IPS DF 4.7 (cell line): ENCODE data around the gene GATB.

ENCODE experiments used
- DNase-seq: peaks from one replicate; pipeline ENCODE4 v3.0.0-alpha.2; 2013; ENCODE audit warnings: low spot score; ENCODE audit errors: extremely low read depth

The GATB gene

GRCh38 chr4:151760712-151761661, at the start of gene GATB:
Gene GATB, minus strand, starts transcription at chr4:151761007. Its CDS starts 25 bp downstream, at chr4:151760982.
- DNase-seq: peak; percentile 97

- DNase-seq: no peak
These were observed 49.7 kb upstream of the GATB start for GRCh38 chr4:151810476-151810875.

GRCh38 chr4:151809716-151810115, 48.9 kb upstream of the GATB start:
- DNase-seq: no peak

- no peak for DNase-seq
These were observed 47.7 kb upstream of the GATB start for GRCh38 chr4:151808542-151808941.

DNA sequence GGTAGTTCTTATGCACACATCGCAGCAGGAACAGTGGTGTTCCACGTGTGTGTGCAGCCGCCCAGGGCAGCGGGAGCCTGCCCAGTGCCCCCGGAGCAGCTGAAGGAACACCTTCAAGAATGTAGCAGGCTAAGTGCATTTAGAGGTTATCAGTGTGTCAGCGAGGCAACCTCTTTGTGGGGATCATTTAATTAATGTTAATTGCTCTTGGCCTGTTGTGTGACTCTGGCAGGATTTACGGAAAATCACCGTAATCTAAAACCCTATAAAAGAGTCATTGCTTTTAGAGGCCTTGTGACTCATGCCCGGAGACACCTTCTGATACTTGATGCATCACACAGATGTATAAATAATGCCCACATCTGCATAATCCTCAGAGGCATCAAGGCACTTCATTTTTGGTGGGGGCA, 47.3 kb upstream of the GATB start:
- no peak for DNase-seq

- DNase-seq: no peak
These were observed 46.4 kb upstream of the GATB start for GRCh38 chr4:151807220-151807619.

- no peak for DNase-seq
These were observed 45.7 kb upstream of the GATB start for GRCh38 chr4:151806511-151806927.

DNA sequence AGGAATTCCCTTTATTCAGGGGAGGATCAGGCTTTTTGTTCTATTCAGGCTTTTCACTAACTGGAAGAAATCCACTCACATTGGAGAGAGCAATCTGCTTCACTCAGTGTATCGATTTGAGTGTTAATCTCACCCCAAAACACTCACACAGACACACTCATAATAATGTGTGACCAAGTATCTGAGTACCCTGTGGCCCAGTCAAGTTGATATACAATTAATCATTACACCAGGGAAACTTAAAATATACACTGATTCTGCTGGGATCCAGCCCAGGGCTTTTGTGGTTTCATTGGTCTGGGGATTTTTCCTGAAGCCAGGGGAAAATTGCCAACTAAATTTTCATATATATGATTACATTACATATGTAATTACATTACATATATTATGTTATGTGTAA, 44.0 kb upstream of the GATB start:
- DNase-seq: no peak

GRCh38 chr4:151804086-151804630, 43.4 kb upstream of the GATB start:
- no peak for DNase-seq

GRCh38 chr4:151803246-151803645, 42.4 kb upstream of the GATB start:
- no peak for DNase-seq

DNA sequence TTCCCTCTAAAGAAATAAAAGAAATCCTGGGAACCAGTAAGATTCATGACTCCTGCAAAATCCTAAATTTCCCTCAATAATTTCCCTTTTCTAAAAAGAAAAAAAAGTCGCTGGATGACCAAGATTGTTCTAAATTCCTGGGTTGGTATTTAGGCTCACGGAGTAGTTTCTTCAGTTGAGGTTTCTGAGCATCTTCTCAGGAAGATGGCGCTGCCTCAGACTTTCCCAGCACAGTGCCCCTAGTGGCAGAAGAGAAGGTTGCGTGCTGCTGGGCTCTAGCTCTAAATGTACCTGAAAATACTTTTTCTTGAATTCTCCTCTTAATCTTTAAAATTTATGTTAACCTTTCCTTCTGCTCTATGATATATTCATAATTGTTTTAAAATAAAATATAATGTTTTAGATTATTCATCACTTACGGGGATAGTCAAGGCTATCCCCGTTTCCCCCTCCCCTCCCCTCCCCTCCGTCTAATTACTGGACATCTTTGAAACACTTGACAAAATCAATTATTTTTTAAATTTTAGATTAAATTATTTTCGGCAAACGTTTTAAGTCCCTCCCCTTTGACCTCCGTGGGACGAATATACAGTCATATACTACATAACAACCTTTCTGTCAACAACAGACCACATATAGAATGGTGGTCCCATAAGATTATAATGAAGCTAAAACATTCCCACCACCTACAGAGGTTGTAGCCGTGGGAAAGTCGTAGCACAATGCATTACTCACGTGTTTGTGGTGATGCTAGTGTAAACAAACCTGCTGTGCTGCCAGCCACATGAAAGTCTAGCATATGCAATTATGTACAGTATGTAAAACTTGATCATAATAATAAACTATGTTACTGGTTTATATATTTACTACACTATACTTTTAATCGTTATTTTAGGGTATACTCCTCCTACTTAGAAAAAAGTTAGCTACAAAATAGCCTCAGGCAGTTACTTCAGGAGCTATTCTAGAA, 41.0 kb upstream of the GATB start:
- DNase-seq: no peak

DNA sequence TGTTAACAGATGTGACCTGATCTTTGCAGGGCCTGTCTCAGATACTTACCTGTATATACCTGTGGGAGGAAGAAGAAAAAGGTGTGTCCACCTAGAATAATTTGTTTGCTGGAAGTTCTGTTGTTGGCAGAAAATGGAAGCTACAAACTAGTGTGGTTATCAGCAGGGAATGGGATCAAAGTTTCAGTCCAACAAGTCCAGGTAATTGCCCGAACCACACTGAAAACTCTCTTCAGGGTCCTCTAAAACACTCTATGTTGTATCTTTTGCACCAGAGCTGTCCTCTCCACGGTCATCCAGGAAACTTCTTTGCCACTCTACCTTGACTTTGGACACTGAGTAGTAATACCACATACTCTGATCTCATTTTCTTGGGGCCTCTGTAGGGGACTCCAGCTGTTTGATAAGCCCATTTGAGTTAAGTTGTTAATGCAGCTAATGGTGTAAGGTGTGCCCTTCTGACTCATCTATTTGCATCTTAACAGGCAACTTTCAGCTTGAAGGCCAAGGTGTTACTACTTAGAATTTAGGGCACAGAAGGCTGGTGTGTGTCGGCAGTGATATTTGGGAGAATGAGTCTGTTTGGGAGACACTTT, 38.7 kb upstream of the GATB start:
- DNase-seq: no peak

GRCh38 chr4:151798678-151799416, 38.0 kb upstream of the GATB start:
- no peak for DNase-seq

DNA sequence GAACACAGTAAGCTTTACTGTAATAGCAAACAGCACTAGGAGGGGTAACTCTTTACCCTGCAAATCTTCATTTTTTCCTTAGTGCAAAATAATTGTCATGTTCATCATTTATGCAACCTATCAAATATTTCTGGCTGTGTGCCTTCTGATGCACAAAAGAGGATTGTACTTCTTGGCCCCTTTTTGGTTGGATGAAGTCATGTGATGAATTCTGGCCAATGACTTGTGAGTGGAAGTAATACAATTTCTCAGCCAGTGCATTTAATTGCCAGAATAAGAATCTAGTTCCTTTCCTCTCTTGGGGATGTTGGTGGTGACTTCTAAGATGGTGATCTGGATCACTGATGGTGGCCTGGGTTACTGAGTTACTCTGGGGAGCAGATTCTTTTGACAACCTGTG, 37.0 kb upstream of the GATB start:
- no peak for DNase-seq

- DNase-seq: no peak
These were observed 36.3 kb upstream of the GATB start for GRCh38 chr4:151797131-151797530.

GRCh38 chr4:151796106-151796505, 35.3 kb upstream of the GATB start:
- no peak for DNase-seq

DNA sequence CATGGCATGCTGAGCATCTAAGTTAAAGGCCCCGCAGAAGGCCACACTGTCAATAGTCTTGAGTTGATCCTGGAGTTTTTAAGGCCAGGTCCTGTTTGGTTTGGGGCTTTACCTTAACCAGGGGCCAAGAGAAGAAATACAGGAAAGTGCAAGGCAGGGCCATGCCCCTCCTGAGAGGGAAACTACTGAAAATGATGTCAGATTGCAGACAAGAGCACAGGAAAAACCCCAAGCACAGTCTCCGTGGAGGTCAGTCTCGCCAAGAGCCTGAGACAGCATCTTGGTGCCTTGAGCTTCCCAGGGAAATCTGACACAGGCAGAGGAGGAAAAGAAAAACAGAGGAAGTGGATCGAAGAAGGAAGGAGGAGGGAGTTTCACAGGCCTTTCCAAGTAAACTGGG, 32.2 kb upstream of the GATB start:
- no peak for DNase-seq

DNA sequence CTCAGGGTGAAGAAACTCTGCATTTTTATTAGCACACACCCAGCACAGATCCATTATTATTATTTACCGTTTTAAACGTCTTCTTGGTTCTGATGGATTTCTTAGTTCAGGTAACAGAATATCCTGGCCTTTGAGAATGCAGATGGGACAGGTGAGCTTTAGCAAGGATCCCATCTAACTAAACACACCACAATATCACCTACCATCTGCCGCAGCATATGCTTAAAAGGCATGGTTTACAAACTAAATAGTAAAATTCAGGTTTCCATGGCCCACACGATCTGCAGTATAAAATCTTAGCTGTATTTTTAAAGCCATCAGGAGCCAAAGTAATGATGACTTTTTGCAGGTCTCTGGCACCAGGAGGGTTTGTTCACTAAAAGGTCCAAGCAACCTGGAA, 31.7 kb upstream of the GATB start:
- no peak for DNase-seq

GRCh38 chr4:151788021-151788420, 27.2 kb upstream of the GATB start:
- no peak for DNase-seq

DNA sequence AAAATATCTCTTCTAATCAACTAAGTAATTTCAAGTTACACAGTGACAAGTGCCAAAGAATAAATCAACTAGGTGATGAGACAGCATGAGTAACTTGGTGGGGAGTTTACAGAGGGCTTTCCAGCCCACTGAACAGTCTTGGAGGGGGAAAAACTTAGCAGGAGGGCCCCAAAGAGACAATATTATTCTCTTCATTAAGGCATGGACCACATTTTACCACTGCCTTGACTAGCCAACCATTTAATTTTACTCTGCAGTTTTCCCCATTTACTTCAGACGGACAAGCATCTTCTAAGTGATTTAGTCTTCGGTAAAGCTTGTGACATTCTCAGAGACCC, 25.3 kb upstream of the GATB start:
- no peak for DNase-seq
